HG02852 (cell line): ENCODE measurements around the gene IFNAR1.
A peak's percentile ranks its signal among the peaks of the same experiment; 100 is the strongest.
"Not testable (repeated sequence)": the region's sequence is repeated elsewhere in the genome, so short reads cannot be mapped to it uniquely, and the experiment has no call there.

Source experiments
- ATAC-seq: cut with Tn5 transposase; IDR thresholded peaks from one replicate; pipeline ENCODE4 v1.9.1; 2021; ENCODE audit warnings: mild to moderate bottlenecking, moderate library complexity; ENCODE audit not compliant: unreplicated experiment

The IFNAR1 gene

GRCh38 chr21:33305938-33306337 lies 18.8 kb upstream of the IFNAR1 start:
- ATAC-seq, result no peak

DNA sequence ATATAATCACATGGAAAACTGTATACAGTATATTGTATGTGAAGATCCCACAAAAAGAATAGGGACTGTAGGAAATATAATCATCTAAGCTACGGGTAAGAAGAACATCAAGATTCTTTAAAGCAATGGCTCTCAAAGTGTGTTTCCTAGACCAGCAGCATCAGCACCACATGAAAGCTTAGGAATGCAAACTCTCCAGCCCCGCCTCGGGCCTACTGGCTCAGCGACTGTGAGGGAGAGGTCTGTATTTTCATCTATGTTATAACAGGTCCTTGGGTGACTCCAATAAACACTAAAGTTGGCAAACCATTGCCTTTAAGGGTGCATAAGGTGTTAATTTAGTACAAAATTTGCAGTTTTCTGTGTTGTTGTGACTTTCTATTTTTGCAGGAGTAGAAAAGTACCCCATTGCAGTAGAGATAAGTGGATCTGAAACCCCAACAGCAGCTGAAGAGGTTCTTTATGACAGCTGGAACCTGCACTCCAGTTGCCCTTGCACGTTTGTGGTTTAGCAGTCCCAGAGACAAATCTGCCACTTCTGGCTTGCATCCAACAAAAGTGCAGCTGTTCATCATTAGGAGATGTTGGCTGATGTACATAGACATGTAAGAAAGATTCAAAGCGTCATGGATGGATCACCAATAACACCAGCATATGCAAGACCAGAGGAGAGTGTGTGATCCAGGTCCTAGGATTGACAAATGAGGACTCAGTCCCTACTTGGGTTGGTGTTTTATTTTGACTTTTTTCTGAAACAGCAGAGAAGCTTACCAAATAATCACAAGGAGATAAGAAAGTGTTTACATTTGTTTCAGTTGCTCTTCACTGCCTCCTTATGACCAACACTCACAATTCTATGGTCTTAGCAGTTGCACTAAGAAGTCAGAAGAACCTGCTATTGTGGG lies 15.9 kb upstream of the IFNAR1 start:
- ATAC-seq, result peak; percentile 95

DNA sequence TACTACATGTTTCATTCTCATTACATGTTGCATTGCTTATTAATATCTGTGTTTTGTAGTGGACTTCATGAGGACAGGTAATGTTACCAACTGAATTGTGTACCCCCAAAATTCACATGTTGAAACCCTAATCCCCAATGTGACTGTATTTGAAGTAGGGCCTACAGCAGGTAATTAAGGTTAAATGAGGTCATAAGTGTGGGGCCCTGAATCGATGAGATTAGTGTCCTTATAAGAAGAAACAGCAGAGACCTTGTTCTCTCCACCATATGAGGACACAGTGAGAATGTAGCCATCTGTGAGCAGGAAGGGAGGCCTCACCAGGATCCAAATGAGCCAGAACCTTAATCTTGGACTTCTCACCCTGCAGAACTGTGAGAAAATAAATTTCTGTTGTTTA lies 15.0 kb upstream of the IFNAR1 start:
- no peak for ATAC-seq

GRCh38 chr21:33312121-33312520 lies 12.6 kb upstream of the IFNAR1 start:
- no peak for ATAC-seq

DNA sequence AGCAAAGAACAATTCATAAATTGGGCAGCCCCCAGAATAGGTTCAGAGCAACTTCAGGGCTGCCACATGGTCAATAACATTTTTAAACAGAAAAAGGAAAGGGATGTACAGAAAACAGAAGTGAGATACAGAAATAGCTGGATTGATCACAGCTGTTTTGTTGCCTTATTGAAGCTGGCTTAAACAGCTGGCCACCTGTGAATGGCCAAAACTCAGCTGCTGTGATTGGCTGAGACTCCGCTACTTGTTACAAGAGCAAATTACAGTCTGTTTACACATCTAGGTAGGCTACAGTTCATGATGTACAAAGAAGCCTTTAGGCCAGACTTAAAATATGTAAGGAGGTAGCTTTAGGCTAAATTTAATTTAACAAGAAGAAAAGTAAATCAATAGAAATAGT lies 11.6 kb upstream of the IFNAR1 start:
- ATAC-seq, result no peak

DNA sequence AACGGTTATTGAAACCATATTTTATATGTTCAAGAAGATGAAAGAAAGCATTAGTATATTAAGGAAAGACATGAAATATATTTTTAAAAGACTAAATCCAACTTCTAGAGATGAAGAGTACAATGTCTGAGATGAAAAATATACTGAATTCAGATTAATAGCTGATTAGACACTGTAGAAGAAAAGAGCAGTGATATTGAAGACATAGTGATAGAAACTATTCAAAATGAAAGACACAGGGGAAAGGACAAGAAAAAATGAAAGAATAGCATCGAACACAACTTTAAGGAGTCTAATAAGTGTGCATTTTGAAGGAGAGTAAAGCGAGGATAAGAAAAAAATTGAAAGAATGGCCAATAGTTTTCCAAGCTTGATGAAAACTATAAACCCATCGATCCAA lies 11.2 kb upstream of the IFNAR1 start:
- no peak for ATAC-seq

DNA sequence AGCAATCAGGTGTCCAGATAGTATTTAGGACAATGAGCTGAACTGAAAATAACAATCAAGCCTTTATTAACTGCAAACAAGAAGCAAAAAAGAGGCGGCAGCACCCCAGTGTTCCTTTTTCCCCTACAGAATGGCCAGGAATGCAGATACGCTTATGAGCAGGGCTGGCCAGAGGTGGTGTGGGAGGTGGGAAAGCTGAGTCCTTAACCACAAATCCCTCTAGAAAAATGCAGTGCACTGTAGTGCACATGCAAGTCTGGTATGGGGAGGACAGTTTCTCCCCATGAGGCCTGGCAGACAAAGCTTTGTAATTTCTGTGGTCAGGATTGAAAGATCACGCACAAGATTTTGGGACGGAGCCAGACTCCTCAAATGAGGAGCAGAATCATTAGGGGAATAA lies 10.7 kb upstream of the IFNAR1 start:
- no peak for ATAC-seq

DNA sequence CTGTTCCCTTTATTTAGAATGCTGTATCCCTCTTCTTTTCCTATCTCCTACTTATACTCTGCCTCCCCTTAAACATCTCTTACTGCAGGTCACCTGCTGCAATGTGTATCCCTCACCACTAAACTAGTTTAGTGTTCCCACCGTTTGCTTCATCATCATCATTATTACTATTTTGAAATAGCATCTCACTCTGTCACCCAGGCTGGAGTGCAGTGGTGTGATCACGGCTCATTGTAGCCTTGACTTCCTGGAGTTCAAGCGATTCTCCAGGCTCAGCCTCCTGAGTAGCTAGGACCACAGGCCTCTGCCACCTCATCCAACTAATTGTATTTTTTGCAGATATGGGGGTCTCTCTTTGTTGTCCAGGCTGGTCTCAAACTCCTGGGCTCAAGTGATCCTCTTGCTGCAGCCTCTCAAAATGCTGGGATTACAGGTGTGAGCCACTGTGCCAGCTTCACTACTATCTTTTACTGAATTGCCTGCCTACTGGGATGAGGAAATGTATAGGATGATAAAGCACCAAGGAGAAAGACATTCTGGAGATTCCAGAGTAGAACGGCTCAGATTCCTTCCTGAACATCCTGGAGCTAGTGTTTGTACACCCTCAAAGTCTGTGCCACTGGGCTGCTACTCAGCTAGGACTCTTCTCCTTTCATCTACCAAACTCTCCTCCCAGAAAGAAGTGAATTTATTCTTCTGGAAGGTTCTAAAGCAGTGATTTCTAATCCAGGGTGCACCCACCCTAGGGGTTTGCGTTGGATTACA lies 8.6 kb upstream of the IFNAR1 start:
- no peak for ATAC-seq

- ATAC-seq, result no peak
These were observed 7.6 kb upstream of the IFNAR1 start for GRCh38 chr21:33317145-33317544.

GRCh38 chr21:33317786-33318486 lies 6.8 kb upstream of the IFNAR1 start:
- ATAC-seq, result no peak

DNA sequence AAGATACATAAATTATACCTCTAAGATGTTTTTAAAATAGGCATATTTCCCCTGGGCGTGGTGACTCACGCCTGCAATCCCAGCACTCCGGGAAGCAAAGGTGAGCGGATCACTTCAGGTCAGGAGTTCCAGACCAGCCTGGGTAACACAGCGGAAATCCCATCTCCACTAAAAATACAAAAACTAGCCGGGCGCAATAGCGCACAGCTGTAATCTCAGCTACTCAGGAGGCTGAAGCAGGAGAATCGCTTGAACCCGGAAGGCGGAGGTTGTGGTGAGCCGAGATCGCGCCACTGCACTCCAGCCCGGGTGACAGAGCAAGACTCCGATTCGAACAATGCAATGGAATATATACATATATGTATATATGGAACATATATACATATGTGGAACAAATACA lies 3.8 kb upstream of the IFNAR1 start:
- ATAC-seq, result not testable (repeated sequence)

GRCh38 chr21:33323610-33324009 lies 1.2 kb upstream of the IFNAR1 start:
- not testable (repeated sequence) for ATAC-seq

- peak; percentile 38 for ATAC-seq
These were observed 675 bp downstream of the IFNAR1 start for GRCh38 chr21:33325222-33326067.

- ATAC-seq, result no peak
These were observed 2.6 kb downstream of the IFNAR1 start for GRCh38 chr21:33327326-33327725.

DNA sequence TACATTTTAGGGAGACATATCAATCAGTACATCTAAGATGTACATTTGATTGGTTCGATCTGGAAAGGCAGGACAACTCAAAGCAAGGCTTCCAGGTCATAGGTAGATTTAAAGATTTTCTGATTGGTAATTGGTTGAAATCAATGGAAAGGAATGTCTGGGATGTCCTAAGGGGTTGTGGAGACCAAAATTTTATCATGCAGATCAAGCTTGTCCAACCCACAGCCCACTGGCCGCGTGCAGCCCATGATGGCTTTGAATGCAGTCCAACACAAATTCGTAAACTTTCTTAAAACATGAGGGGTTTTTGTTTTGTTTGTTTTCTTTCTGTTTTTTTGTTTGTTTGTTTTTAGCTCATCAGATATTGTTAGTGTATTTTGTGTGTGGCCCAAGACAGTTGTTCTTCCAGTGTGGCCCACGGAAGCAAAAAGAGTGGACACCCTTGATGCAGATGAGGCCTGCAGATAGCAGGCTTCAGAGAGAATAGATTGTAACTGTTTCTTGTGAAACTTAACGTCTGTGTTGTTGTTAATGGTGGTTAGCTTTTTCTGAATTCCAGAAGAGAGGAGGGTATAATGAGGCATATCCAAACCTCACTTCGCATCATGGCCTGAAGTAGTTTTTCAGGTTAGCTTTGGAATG lies 3.1 kb downstream of the IFNAR1 start:
- ATAC-seq, result no peak

- ATAC-seq, result no peak
These were observed 6.0 kb downstream of the IFNAR1 start for GRCh38 chr21:33330726-33331125.

- ATAC-seq, result peak; percentile 87
These were observed 7.4 kb downstream of the IFNAR1 start for GRCh38 chr21:33332143-33332542.

DNA sequence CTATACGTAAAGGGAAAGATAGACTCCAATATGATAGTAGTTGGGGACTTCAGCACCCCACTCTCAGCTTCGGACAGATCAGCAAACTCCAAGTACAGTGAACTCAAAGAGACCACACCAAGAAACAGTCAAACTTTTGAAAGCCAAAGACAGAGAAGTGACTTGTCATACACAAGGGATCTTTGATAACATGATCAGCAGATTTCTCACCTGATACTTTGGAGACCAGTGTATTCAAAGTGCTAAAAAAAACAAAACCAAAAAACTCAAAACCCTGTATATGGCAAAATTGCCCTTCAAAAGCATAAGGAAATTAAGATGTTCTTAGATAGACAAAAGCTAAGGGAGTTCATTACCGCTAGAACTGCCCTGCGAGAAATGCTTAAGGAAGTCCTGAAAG lies 9.4 kb downstream of the IFNAR1 start:
- no peak for ATAC-seq

GRCh38 chr21:33334824-33335223 lies 10.1 kb downstream of the IFNAR1 start:
- no peak for ATAC-seq

GRCh38 chr21:33339135-33339534 lies 14.4 kb downstream of the IFNAR1 start:
- ATAC-seq, result no peak
